IMR-90 (cell line): Measurements from ENCODE around the gene MAPKAP1. TPM values are rescaled to one million over a fixed set of nuclear protein-coding genes. Genes with fewer than 3 reads are reported as not detected.

Experiments used
- ATAC-seq: fragments of 200-7000 bp; cut with Tn5 transposase; 2 replicates; pipeline ENCODE4 v1.9.1; 2020; ENCODE audit warnings: low read depth, mild to moderate bottlenecking, moderate library complexity
- BruUV-seq: library from RNA; stranded (reverse); fragments of 400-500 nt; replicated peaks from 2 replicates; lab custom pipeline; 2021; lab: Mats Ljungman, UMichigan
- CTCF ChIA-PET: fragments of 300-600 bp; formaldehyde crosslinking; extraction: SDS; loops from one replicate; lab custom pipeline; 2021; ENCODE audit warnings: antibody characterized with exemption; lab: Yijun Ruan, JAX
- POLR2A ChIA-PET: fragments of 300-600 bp; sonication (Branson Sonifier 250); formaldehyde crosslinking; loops from one replicate; lab custom pipeline; 2022; ENCODE audit warnings: antibody characterized with exemption; ENCODE audit not compliant: unreplicated experiment; lab: Charles Lee
- DNase-seq: peaks from one replicate; pipeline ENCODE4 v3.0.0; 2013
- H2AFZ ChIP-seq: replicated peaks from 2 replicates; pipeline ENCODE3; 2013; ENCODE audit warnings: low read length, mild to moderate bottlenecking; ENCODE audit not compliant: poor library complexity
- H2AK5ac ChIP-seq: 2 replicates; pipeline ENCODE4 v1.6.1; 2013; ENCODE audit warnings: low read depth, low read length, inconsistent platforms
- H2AK9ac ChIP-seq: replicated peaks from 2 replicates; pipeline ENCODE3; 2013; ENCODE audit warnings: mild to moderate bottlenecking, low read depth, low read length, moderate library complexity; ENCODE audit not compliant: poor library complexity
- H2BK120ac ChIP-seq: 2 replicates; pipeline ENCODE4 v1.6.1; 2013; ENCODE audit warnings: low read depth, low read length, inconsistent platforms
- H2BK15ac ChIP-seq: 3 replicates; pipeline ENCODE4 v1.6.1; 2013; ENCODE audit warnings: low read depth, low read length, inconsistent platforms
- H2BK20ac ChIP-seq: 2 replicates; pipeline ENCODE4 v1.6.1; 2013; ENCODE audit warnings: low read depth, mild to moderate bottlenecking, inconsistent platforms, low read length, moderate library complexity
- H2BK5ac ChIP-seq: 2 replicates; pipeline ENCODE4 v1.6.1; 2013; ENCODE audit warnings: mild to moderate bottlenecking, low read depth, low read length, inconsistent platforms; ENCODE audit not compliant: poor library complexity, severe bottlenecking
- H3K14ac ChIP-seq: replicated peaks from 2 replicates; pipeline ENCODE4 v1.6.1; 2013; ENCODE audit warnings: low read depth, low read length, inconsistent platforms
- H3K18ac ChIP-seq: 2 replicates; pipeline ENCODE4 v1.6.1; 2013; ENCODE audit warnings: low read depth, low read length, control low read depth
- H3K23ac ChIP-seq: 2 replicates; pipeline ENCODE4 v1.6.1; 2013; ENCODE audit warnings: low read depth, low read length, inconsistent platforms
- H3K27ac ChIP-seq: 2 replicates; pipeline ENCODE4 v1.5.1; 2013; ENCODE audit warnings: mild to moderate bottlenecking, control low read depth, low read length; ENCODE audit not compliant: insufficient read depth
- H3K27me3 ChIP-seq: 2 replicates; pipeline ENCODE4 v1.6.1; 2013; ENCODE audit warnings: low read length; ENCODE audit not compliant: control insufficient read depth, insufficient read depth
- H3K36me3 ChIP-seq: 2 replicates; pipeline ENCODE4 v1.6.1; 2013; ENCODE audit warnings: low read length, mixed read lengths; ENCODE audit not compliant: control insufficient read depth, insufficient read depth
- H3K4ac ChIP-seq: 2 replicates; pipeline ENCODE4 v1.6.1; 2013; ENCODE audit warnings: low read depth, low read length, inconsistent platforms
- H3K4me1 ChIP-seq: 2 replicates; pipeline ENCODE4 v1.6.1; 2013; ENCODE audit warnings: low read length, mixed read lengths; ENCODE audit not compliant: control insufficient read depth, insufficient read depth
- H3K4me2 ChIP-seq: 2 replicates; pipeline ENCODE4 v1.6.1; 2013; ENCODE audit warnings: low read depth, mild to moderate bottlenecking, control low read depth, low read length, moderate library complexity
- H3K4me3 ChIP-seq: 2 replicates; pipeline ENCODE4 v1.5.1; 2013; ENCODE audit warnings: low read depth, mild to moderate bottlenecking, control low read depth, low read length, moderate library complexity; ENCODE audit not compliant: insufficient read depth
- H3K56ac ChIP-seq: 2 replicates; pipeline ENCODE4 v1.6.1; 2013; ENCODE audit warnings: low read length, inconsistent platforms; ENCODE audit not compliant: insufficient read depth; ENCODE audit errors: extremely low read depth
- H3K79me1 ChIP-seq, 2 experiments: 2 replicates each; pipeline ENCODE4 v1.6.1; 2013; ENCODE audit warnings: low read length in 2 of 2, inconsistent platforms in 1 of 2, low read depth in 1 of 2
- H3K9ac ChIP-seq: 2 replicates; pipeline ENCODE4 v1.6.1; 2013; ENCODE audit warnings: low read depth, low read length, control low read depth
- H3K9me1 ChIP-seq: 2 replicates; pipeline ENCODE4 v1.6.1; 2013; ENCODE audit warnings: low read length, inconsistent platforms; ENCODE audit not compliant: insufficient read depth
- H3K9me3 ChIP-seq: 2 replicates; pipeline ENCODE4 v1.6.1; 2013; ENCODE audit warnings: low read length; ENCODE audit not compliant: control insufficient read depth, insufficient read depth
- H4K20me1 ChIP-seq: 2 replicates; pipeline ENCODE4 v1.6.1; 2013; ENCODE audit warnings: low read length, inconsistent platforms; ENCODE audit not compliant: insufficient read depth
- H4K5ac ChIP-seq: 2 replicates; pipeline ENCODE4 v1.6.1; 2013; ENCODE audit warnings: mild to moderate bottlenecking, low read depth, low read length, control low read depth
- H4K8ac ChIP-seq, 2 experiments: 2 replicates each; pipeline ENCODE4 v1.6.1; 2013; ENCODE audit warnings: low read depth in 2 of 2, low read length in 2 of 2, control low read depth in 1 of 2, inconsistent platforms in 1 of 2
- H4K91ac ChIP-seq: 2 replicates; pipeline ENCODE4 v1.6.1; 2013; ENCODE audit warnings: low read depth, low read length, inconsistent platforms; ENCODE audit not compliant: insufficient read depth
- BHLHE40 ChIP-seq: fragments of 150-350 bp; IDR thresholded peaks from 2 replicates; pipeline ENCODE4 v1.6.1; 2016; ENCODE audit warnings: mild to moderate bottlenecking, low read depth, low read length
- CEBPB ChIP-seq: IDR thresholded peaks from 2 replicates; pipeline ENCODE4 v1.6.1; 2012; ENCODE audit warnings: low read depth, low read length, improper control_type of control experiment
- CHD1 ChIP-seq: IDR thresholded peaks from 2 replicates; pipeline ENCODE4 v1.6.1; 2012; ENCODE audit warnings: low read depth, low read length, improper control_type of control experiment
- CTCF ChIP-seq: conservative IDR thresholded peaks from 2 replicates; pipeline ENCODE4 v1.5.1; 2012; ENCODE audit warnings: mild to moderate bottlenecking, low read depth, low read length, improper control_type of control experiment
- ELK1 ChIP-seq: fragments of 150-350 bp; IDR thresholded peaks from 2 replicates; pipeline ENCODE4 v1.6.1; 2016; ENCODE audit warnings: low read depth, mild to moderate bottlenecking, low read length, moderate library complexity, borderline replicate concordance
- FOS ChIP-seq: fragments of 150-350 bp; IDR thresholded peaks from 2 replicates; pipeline ENCODE4 v1.6.1; 2016; ENCODE audit warnings: low read depth, low read length
- MAFK ChIP-seq: IDR thresholded peaks from 2 replicates; pipeline ENCODE4 v1.6.1; 2012; ENCODE audit warnings: low read depth, low read length, improper control_type of control experiment
- MAZ ChIP-seq: IDR thresholded peaks from 2 replicates; pipeline ENCODE4 v1.6.1; 2012; ENCODE audit warnings: low read depth, mild to moderate bottlenecking, low read length, improper control_type of control experiment, moderate library complexity, borderline replicate concordance
- MXI1 ChIP-seq: IDR thresholded peaks from 2 replicates; pipeline ENCODE4 v1.6.1; 2012; ENCODE audit warnings: low read depth, mild to moderate bottlenecking, low read length, moderate library complexity, borderline replicate concordance
- NFE2L2 ChIP-seq: fragments of 150-350 bp; IDR thresholded peaks from 2 replicates; pipeline ENCODE4 v1.6.1; 2016; ENCODE audit warnings: low read depth, mild to moderate bottlenecking, low read length
- POLR2A ChIP-seq: IDR thresholded peaks from 2 replicates; pipeline ENCODE4 v1.6.1; 2012; ENCODE audit warnings: mild to moderate bottlenecking, low read depth, low read length
- RAD21 ChIP-seq: IDR thresholded peaks from 2 replicates; pipeline ENCODE4 v1.6.1; 2012; ENCODE audit warnings: low read length, improper control_type of control experiment
- RCOR1 ChIP-seq: IDR thresholded peaks from 2 replicates; pipeline ENCODE4 v1.6.1; 2012; ENCODE audit warnings: mild to moderate bottlenecking, low read length, improper control_type of control experiment; ENCODE audit not compliant: insufficient replicate concordance
- RFX5 ChIP-seq: IDR thresholded peaks from 2 replicates; pipeline ENCODE4 v1.8.0; 2012; ENCODE audit warnings: low read depth, mild to moderate bottlenecking, low read length, moderate library complexity
- SMC3 ChIP-seq: fragments of 150-350 bp; IDR thresholded peaks from 2 replicates; pipeline ENCODE4 v1.6.1; 2016; ENCODE audit warnings: low read depth, mild to moderate bottlenecking, antibody characterized with exemption, low read length, moderate library complexity
- USF2 ChIP-seq: fragments of 150-350 bp; IDR thresholded peaks from 2 replicates; pipeline ENCODE4 v1.6.1; 2017; ENCODE audit warnings: mild to moderate bottlenecking, antibody characterized with exemption, low read length, low read depth
- WGBS, 2 experiments: methylation state at CpG; one replicate each; pipeline versions ENCODE4 v1.1.5 to v1.1.7; 2013; ENCODE audit warnings: missing lambda C conversion rate in 2 of 2; ENCODE audit not compliant: insufficient read length in 1 of 2; ENCODE audit errors: extremely low coverage in 2 of 2; 5-methylcytosine and 5-hydroxymethylcytosine counted together
- dilution Hi-C: fragments of 300-500 bp; cut with HindIII; formaldehyde crosslinking; loops from one replicate; pipeline ENCODE4 v1.14.3; 2018; ENCODE audit warnings: low sequenced_read_pairs; ENCODE audit not compliant: unreplicated experiment
- in situ Hi-C: fragments of 300-500 bp; cut with MboI; formaldehyde crosslinking; loops from 3 replicates; pipeline ENCODE4 v1.14.3; 2019; ENCODE audit warnings: low sequenced_read_pairs, inconsistent platforms, mixed read lengths
- intact Hi-C: fragments of 100-400 bp; cut with micrococcal nuclease; formaldehyde crosslinking; loops from 2 replicates; pipeline ENCODE4 v1.10.0; 2022
- polyA plus RNA-seq, 3 experiments: library from polyadenylated mRNA; depleted of rRNA; stranded (reverse); fragments of >200 nt; gene quantifications; 2 replicates each; pipeline ENCODE4 v1.2.3, GENCODE V29; 2012; ENCODE audit warnings: low replicate concordance in 1 of 3
- total RNA-seq: library from RNA; depleted of rRNA; stranded (reverse); fragments of >200 nt; gene quantifications from 2 replicates; pipeline ENCODE4 v1.2.3, GENCODE V29; 2012

Gene MAPKAP1
- total and polyA plus RNA-seq, 2 of the 4 experiments (the other 2 are of a cell fraction), result 87.2 to 158 TPM

- no peak for ATAC-seq
- BruUV-seq, result no TSS peak
- peaks cover 17% of the 10 kb centered on the region for H3K9me1 ChIP-seq
- H2AK5ac ChIP-seq, result no peak overlapping the region
- peaks cover 38% of the 10 kb centered on the region for H4K20me1 ChIP-seq
- ChIA-PET POLR2A (no interaction called here), CTCF (no interaction called here)
- no peak overlapping the region for H2BK15ac ChIP-seq
- no peaks in the 10 kb centered on the region for H3K9me3 ChIP-seq
- no peak overlapping the region for H2BK120ac ChIP-seq
- no peak overlapping the region for H3K18ac ChIP-seq
- H3K4me2 ChIP-seq, result no peak overlapping the region
- H3K14ac ChIP-seq, result 0 out of 2 replicates have a peak overlapping the region, but pooled peaks have one; percentile 25
- no peak overlapping the region for H3K9ac ChIP-seq
- in situ Hi-C loops (no loop called here), intact Hi-C loops (no loop called here), dilution Hi-C loops (no loop called here)
- no peak overlapping the region for H2AFZ ChIP-seq
- no peak overlapping the region for H4K8ac ChIP-seq
- TF ChIP-seq MAFK (no peak), MAZ (no peak), MXI1 (no peak), CEBPB (no peak), ELK1 (no peak), RAD21 (no peak), FOS (no peak), SMC3 (no peak), NFE2L2 (no peak), RCOR1 (no peak), RFX5 (no peak), CHD1 (no peak), BHLHE40 (no peak), POLR2A (no peak), USF2 (no peak), CTCF (no peak)
- H3K4me1 ChIP-seq, result peaks cover 2% of the 10 kb centered on the region
- no peak overlapping the region for H2BK20ac ChIP-seq
- H4K91ac ChIP-seq, result no peak overlapping the region
- WGBS, 2 experiments, result no CpG with 5 or more reads among the region's 3 CpGs
- peak overlapping the region; percentile 45 for H2AK9ac ChIP-seq
- no peak overlapping the region for H4K5ac ChIP-seq
- no peak overlapping the region for H3K23ac ChIP-seq
- H3K4ac ChIP-seq, result no peak overlapping the region
- H3K27me3 ChIP-seq, result no peaks in the 10 kb centered on the region
- no peak overlapping the region for H3K4me3 ChIP-seq
- no peak overlapping the region for H2BK5ac ChIP-seq
- DNase-seq, result no peak
- H3K27ac ChIP-seq, result no peak overlapping the region
- no peak overlapping the region for H3K56ac ChIP-seq
- H3K36me3 ChIP-seq, result no peaks in the 10 kb centered on the region; the same call in 1 of the 2 replicates
- peaks cover 32 to 73% of the 10 kb centered on the region in 2 experiments for H3K79me1 ChIP-seq
Measured at GRCh38 chr9:125591245-125591644, 115.8 kb downstream of the MAPKAP1 start.
